ENCODE data around the gene DNAJC4. TPM values are rescaled to one million over a fixed set of nuclear protein-coding genes. Genes with fewer than 3 reads are reported as not detected.

Gene DNAJC4
- total and polyA plus RNA-seq, 9 of the 15 experiments (the other 6 are each of a cell fraction or from before 2014, with no cell fraction given): 4.0 to 32.6 (median 19.9) TPM

DNA sequence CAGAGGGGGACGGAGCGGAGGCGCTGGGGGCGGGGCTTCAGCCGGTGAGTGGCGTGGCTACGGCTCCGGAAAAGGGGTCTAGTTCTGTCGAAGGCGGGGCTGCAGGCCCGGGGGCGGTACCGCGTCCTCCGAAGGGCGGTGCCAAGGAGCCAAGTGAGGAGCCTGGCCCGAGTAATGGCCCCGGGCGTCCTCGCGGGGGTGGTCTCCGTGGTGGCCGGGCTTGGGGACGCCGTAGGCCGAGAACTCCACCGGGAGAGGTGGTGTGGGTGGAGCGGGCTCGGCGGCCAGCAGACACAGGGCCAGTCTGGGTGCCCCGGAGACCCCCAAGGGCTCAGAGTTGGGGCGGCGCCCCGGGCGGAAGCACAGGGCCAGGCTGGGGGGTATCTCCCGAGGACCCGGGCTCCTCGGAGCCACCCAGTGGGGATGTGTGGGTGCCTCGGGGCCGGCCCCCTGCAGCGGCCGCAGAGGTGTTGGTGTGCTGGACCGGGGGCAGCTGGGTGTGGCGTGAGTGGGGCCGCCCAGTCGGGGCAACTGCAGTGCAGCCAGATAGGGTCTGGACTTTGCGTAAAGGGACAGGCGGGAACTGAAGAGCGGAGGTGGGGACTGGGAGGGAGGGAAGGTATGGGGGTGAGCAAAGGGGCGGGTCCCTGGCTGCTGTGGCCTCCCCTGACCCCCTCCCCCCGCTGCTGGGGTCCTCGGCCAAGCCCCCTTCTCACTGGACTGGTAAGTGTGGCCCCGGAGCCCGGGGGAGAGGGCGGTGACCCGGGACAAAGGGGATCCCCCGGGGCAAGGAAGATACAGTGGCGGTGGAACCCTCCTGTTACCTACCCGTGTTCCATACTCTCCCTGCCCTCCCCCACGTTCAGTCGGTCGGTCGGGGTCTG is 11.4 kb downstream of the DNAJC4 start (continued):
- TF ChIP-seq MYC (IDR thresholded peaks at IDR 0.05; ENCODE audit: low read depth, low read length): no peak
- peak; percentile 76; the same call in 1 of the 2 replicates for TF ChIP-seq MYC (CRISPR knock-in tag; IDR thresholded peaks at IDR 0.05; ENCODE audit: borderline replicate concordance, low read depth)
- no peak for TF ChIP-seq ZNF740 (CRISPR knock-in tag; IDR thresholded peaks at IDR 0.05)
- TF ChIP-seq ZNF740 (tag; IDR thresholded peaks at IDR 0.05): no peak
- no peak for TF ChIP-seq GATA2 (CRISPR knock-in tag; IDR thresholded peaks at IDR 0.05)
- no peak for TF ChIP-seq CREBBP (IDR thresholded peaks at IDR 0.05; ENCODE audit: low read depth, low read length)
- TF ChIP-seq KLF10 (CRISPR knock-in tag; IDR thresholded peaks at IDR 0.05): no peak
- TF ChIP-seq BCOR (IDR thresholded peaks at IDR 0.05): no peak
- TF ChIP-seq XRCC3 (IDR thresholded peaks at IDR 0.05): no peak
- peak; percentile 77 for TF ChIP-seq NFRKB (IDR thresholded peaks at IDR 0.05; ENCODE audit: low read depth)
- TF ChIP-seq, protein P1, sequence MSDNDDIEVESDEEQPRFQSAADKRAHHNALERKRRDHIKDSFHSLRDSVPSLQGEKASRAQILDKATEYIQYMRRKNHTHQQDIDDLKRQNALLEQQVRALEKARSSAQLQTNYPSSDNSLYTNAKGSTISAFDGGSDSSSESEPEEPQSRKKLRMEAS (CRISPR knock-in tag; IDR thresholded peaks at IDR 0.05): no peak
- TF ChIP-seq, protein P2, sequence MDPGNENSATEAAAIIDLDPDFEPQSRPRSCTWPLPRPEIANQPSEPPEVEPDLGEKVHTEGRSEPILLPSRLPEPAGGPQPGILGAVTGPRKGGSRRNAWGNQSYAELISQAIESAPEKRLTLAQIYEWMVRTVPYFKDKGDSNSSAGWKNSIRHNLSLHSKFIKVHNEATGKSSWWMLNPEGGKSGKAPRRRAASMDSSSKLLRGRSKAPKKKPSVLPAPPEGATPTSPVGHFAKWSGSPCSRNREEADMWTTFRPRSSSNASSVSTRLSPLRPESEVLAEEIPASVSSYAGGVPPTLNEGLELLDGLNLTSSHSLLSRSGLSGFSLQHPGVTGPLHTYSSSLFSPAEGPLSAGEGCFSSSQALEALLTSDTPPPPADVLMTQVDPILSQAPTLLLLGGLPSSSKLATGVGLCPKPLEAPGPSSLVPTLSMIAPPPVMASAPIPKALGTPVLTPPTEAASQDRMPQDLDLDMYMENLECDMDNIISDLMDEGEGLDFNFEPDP (CRISPR knock-in tag; IDR thresholded peaks at IDR 0.05): no peak
- TF ChIP-seq LEF1 (IDR thresholded peaks at IDR 0.05): no peak
- no peak for TF ChIP-seq DDX20 (tag; IDR thresholded peaks at IDR 0.05; ENCODE audit: low read depth)
- peak; percentile 72 for TF ChIP-seq TAF1 (IDR thresholded peaks at IDR 0.05; ENCODE audit: control insufficient read depth, extremely low read depth, insufficient read depth, low read length, severe bottlenecking)
- no peak for TF ChIP-seq FOXM1 (IDR thresholded peaks at IDR 0.05; ENCODE audit: low read depth)
- TF ChIP-seq FOXM1 (CRISPR knock-in tag; IDR thresholded peaks at IDR 0.05; ENCODE audit: low read depth): no peak
- no peak for TF ChIP-seq KDM4B (IDR thresholded peaks at IDR 0.05; ENCODE audit: borderline replicate concordance in 2 of 2, low read depth in 1 of 2)
- no peak for TF ChIP-seq GMEB1 (CRISPR knock-in tag; IDR thresholded peaks at IDR 0.05)
- TF ChIP-seq TFE3 (CRISPR knock-in tag; IDR thresholded peaks at IDR 0.05): no peak
- no peak; the same call in 1 of the 2 replicates for TF ChIP-seq ESRRA (IDR thresholded peaks at IDR 0.05; ENCODE audit: borderline replicate concordance, low read depth)
- no peak for TF ChIP-seq ZNF507 (tag; conservative IDR thresholded peaks at IDR 0.05)
- TF ChIP-seq ZNF445 (CRISPR knock-in tag; IDR thresholded peaks at IDR 0.05; ENCODE audit: low read depth): no peak
